Coronary artery (tissue), 2 donors: ENCODE measurements around the gene SMARCA2.

Source experiments
- DNase-seq: peaks from one replicate; pipeline ENCODE4 v3.0.0-alpha.2; 2017; ENCODE audit warnings: low spot score
- H3K27ac ChIP-seq, 2 donors: fragments of 200-600 bp; sonication (generic); one replicate each; pipeline ENCODE4 v1.5.1; 2016 to 2019
- H3K4me3 ChIP-seq: fragments of 200-600 bp; sonication (generic); 2 replicates; pipeline ENCODE4 v1.5.1; 2016; ENCODE audit warnings: mild to moderate bottlenecking, moderate library complexity
- CTCF ChIP-seq: fragments of 200-600 bp; sonication (generic); IDR thresholded peaks from one replicate; pipeline ENCODE4 v1.5.1; 2019; ENCODE audit warnings: antibody characterized with exemption

Gene SMARCA2

GRCh38 chr9:2164268-2164667 lies 149.1 kb downstream of the SMARCA2 start:
- TF ChIP-seq CTCF, result no peak
- DNase-seq, result no peak

DNA sequence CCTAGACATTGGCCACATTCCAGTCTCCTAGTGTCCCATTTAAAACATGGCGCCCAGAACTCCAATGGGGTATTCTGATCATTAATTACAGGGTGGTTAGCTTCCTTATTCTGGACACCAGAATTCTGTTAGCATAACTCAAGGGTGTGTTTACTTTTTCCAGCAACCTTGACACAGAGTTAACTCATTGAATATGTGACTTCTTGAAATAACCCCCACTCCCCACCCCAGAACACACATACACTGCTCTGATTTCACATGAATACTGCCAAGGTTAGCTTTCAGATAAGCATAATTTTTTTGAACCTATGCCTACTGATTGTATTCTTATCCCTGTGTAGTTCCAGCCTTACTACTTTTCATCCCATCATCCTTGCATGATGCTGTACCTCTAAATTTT lies 151.1 kb downstream of the SMARCA2 start:
- no peak for DNase-seq
- Histone ChIP-seq H3K4me3 (no peak overlapping the region), H3K27ac (no peak overlapping the region)
- TF ChIP-seq CTCF, result no peak

More at GRCh38 chr9:2164268-2164667, 149.1 kb downstream of the SMARCA2 start:
- Histone ChIP-seq H3K27ac (no peak overlapping the region), H3K4me3 (no peak overlapping the region)

- no peak overlapping the region for H3K4me3 ChIP-seq
- H3K27ac ChIP-seq, result no peak overlapping the region
- TF ChIP-seq CTCF, result no peak
- no peak for DNase-seq
These were observed 153.9 kb downstream of the SMARCA2 start for GRCh38 chr9:2169035-2169434.

- no peak overlapping the region for H3K4me3 ChIP-seq
- H3K27ac ChIP-seq, result no peak overlapping the region
- no peak for DNase-seq
- TF ChIP-seq CTCF, result no peak
These were observed 155.6 kb downstream of the SMARCA2 start for GRCh38 chr9:2170722-2171121.

DNA sequence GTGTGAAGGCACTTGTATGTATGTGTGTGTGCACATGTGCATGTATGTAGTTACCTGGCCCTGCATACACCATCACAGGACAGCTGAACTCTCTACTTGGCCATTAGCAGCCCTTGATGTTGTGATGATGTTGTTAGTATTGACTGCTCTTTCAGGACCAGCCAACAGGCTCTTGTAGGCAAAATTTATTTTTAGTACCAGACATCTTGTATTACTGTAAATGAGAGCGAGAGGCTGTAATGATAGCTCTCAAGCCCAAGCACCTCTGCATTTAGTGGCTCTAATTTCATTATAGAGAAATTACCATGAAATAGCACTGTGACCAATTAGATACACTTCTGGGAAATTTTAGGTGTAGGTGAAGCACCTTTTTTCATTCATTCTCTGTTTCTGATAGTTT lies 158.0 kb downstream of the SMARCA2 start:
- Histone ChIP-seq H3K4me3 (no peak overlapping the region), H3K27ac (no peak overlapping the region)
- no peak for DNase-seq
- TF ChIP-seq CTCF, result no peak

- no peak overlapping the region for H3K4me3 ChIP-seq
- no peak overlapping the region for H3K27ac ChIP-seq
- TF ChIP-seq CTCF, result no peak
- DNase-seq, result no peak
These were observed 158.7 kb downstream of the SMARCA2 start for GRCh38 chr9:2173861-2174260.

- Histone ChIP-seq H3K27ac (no peak overlapping the region), H3K4me3 (no peak overlapping the region)
- no peak for DNase-seq
- no peak for TF ChIP-seq CTCF
These were observed 159.2 kb downstream of the SMARCA2 start for GRCh38 chr9:2174306-2174705.
